ENCODE measurements around the gene REEP1. TPM values are rescaled to one million over a fixed set of nuclear protein-coding genes. Genes with fewer than 3 reads are reported as not detected.

Gene REEP1
- total RNA-seq, 1 donor from 2014 or later = 12.0 TPM

DNA sequence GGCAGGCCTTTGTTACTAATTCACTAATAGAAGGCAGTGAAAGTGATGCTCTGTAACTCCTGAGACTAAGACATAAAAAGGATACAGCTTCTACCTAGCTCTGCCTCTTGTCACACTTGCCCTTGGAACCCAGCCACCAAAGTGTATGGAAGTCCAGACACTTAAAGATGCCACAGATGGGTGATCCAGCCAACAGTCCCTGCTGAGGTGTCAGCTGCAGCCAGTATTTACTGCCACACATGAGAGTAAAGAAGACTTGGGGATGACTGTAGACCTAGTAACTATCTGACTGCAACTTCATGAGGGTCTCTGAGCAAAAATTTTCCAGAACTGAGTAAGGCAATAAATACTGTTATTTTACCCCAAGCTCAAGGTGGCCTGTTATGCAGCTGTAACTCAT lies 151.0 kb downstream of the REEP1 start:
- TF ChIP-seq, protein P1, sequence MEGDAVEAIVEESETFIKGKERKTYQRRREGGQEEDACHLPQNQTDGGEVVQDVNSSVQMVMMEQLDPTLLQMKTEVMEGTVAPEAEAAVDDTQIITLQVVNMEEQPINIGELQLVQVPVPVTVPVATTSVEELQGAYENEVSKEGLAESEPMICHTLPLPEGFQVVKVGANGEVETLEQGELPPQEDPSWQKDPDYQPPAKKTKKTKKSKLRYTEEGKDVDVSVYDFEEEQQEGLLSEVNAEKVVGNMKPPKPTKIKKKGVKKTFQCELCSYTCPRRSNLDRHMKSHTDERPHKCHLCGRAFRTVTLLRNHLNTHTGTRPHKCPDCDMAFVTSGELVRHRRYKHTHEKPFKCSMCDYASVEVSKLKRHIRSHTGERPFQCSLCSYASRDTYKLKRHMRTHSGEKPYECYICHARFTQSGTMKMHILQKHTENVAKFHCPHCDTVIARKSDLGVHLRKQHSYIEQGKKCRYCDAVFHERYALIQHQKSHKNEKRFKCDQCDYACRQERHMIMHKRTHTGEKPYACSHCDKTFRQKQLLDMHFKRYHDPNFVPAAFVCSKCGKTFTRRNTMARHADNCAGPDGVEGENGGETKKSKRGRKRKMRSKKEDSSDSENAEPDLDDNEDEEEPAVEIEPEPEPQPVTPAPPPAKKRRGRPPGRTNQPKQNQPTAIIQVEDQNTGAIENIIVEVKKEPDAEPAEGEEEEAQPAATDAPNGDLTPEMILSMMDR (IDR thresholded peaks at IDR 0.05; ENCODE audit: unreplicated experiment) = no peak
- H3K27me3 Mint-ChIP-seq = no peaks in the 10 kb centered on the region
- H3K4me1 Mint-ChIP-seq (ENCODE audit: low read depth) = peaks cover 4% of the 10 kb centered on the region
- no peak overlapping the region for H3K4me3 Mint-ChIP-seq (ENCODE audit: low read depth)
- no peaks in the 10 kb centered on the region for H3K9me3 Mint-ChIP-seq (ENCODE audit: low read depth)
- H3K36me3 Mint-ChIP-seq (ENCODE audit: insufficient read depth) = peaks cover 4% of the 10 kb centered on the region
- DNase-seq (ENCODE audit: low spot score, unreplicated experiment) = no peak
- H3K27ac Mint-ChIP-seq = no peak overlapping the region

DNA sequence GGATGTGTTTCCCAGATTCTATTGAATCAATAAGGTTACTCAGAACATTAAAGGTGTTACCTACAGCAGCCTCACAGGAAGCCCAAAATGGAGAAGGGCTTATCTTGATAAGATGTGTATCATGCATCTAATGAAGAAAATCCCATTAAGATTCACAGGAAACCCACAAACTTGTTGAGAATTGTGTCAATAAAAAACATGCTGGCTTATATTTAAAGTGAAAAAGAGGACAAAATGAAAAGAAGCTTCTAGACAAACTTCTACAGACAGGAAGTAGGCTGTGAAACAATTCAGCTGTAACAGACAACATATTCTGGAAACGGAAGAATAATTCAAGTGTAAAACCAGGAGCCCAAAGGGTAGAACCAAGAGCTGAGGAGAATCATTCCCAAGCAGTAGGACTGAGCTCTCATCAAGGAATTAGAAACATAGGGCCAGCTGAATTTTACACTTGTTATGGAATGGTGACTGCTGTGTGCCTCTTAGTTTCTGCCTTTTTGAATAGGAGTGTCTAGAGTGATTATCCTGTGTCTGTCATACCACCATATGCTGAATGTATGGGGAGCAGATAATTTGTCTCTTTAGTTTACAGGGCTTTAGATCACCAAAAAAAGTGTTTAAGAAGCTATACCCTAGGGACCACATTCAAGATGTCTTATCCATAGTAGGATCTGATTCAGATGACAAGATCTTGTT lies 151.8 kb downstream of the REEP1 start:
- H3K4me3 Mint-ChIP-seq (ENCODE audit: low read depth) = no peak overlapping the region
- peak overlapping the region; percentile 63 for H3K27ac Mint-ChIP-seq
- DNase-seq (ENCODE audit: low spot score, unreplicated experiment) = no peak
- no peaks in the 10 kb centered on the region for H3K27me3 Mint-ChIP-seq
- no peaks in the 10 kb centered on the region for H3K9me3 Mint-ChIP-seq (ENCODE audit: low read depth)
- peaks cover 4% of the 10 kb centered on the region for H3K36me3 Mint-ChIP-seq (ENCODE audit: insufficient read depth)
- peaks cover 4% of the 10 kb centered on the region for H3K4me1 Mint-ChIP-seq (ENCODE audit: low read depth)
- TF ChIP-seq, protein P1 (IDR thresholded peaks at IDR 0.05; ENCODE audit: unreplicated experiment) = no peak

DNA sequence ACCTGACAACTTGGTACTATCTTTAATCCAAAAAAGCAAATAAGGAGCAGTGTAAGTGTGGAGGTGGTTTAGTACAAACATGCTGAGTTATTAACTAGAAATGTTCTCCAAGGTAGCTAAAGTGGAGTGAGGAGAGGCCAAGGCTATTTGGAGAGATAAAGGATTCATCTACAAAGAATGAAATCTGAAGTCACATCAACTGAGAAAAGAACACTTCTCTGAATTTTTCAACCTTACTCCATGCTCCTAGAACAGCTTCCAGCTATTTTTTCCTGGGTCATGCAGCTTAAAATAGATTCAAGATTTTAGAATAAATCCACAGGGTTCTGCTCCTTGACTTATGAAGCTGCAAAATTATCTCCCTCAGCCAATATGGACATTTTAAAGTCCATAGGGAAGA lies 160.8 kb downstream of the REEP1 start:
- TF ChIP-seq, protein P1 (IDR thresholded peaks at IDR 0.05; ENCODE audit: unreplicated experiment) = no peak
- H3K4me1 Mint-ChIP-seq (ENCODE audit: low read depth) = peaks cover 19% of the 10 kb centered on the region
- no peaks in the 10 kb centered on the region for H3K9me3 Mint-ChIP-seq (ENCODE audit: low read depth)
- DNase-seq (ENCODE audit: low spot score, unreplicated experiment) = no peak
- no peak overlapping the region for H3K4me3 Mint-ChIP-seq (ENCODE audit: low read depth)
- no peaks in the 10 kb centered on the region for H3K27me3 Mint-ChIP-seq
- H3K36me3 Mint-ChIP-seq (ENCODE audit: insufficient read depth) = peaks cover 21% of the 10 kb centered on the region
- no peak overlapping the region for H3K27ac Mint-ChIP-seq

DNA sequence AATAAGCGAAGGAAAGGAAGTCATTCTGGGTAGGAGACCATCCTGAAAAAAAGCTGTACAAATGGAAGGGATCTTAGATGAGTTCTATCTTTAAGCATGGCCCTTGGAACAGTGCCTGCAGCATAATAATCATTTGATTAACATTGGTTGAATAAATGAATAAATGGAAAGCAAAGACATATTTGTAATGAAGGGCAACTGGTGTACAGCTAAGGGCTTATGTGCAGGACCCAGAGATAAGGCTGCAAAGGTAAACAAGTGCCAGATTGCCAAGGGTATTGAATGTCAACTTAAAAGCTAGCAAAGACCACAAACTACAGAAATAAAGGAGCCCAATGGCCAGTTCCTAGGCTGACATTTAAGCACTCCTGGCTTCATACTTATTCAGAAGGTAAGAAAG lies 161.6 kb downstream of the REEP1 start:
- TF ChIP-seq, protein P1 (IDR thresholded peaks at IDR 0.05; ENCODE audit: unreplicated experiment) = no peak
- H3K9me3 Mint-ChIP-seq (ENCODE audit: low read depth) = no peaks in the 10 kb centered on the region
- no peak for DNase-seq (ENCODE audit: low spot score, unreplicated experiment)
- no peak overlapping the region for H3K4me3 Mint-ChIP-seq (ENCODE audit: low read depth)
- H3K27ac Mint-ChIP-seq = peak overlapping the region; percentile 70
- H3K4me1 Mint-ChIP-seq (ENCODE audit: low read depth) = peaks cover 19% of the 10 kb centered on the region
- H3K36me3 Mint-ChIP-seq (ENCODE audit: insufficient read depth) = peaks cover 21% of the 10 kb centered on the region
- no peaks in the 10 kb centered on the region for H3K27me3 Mint-ChIP-seq

DNA sequence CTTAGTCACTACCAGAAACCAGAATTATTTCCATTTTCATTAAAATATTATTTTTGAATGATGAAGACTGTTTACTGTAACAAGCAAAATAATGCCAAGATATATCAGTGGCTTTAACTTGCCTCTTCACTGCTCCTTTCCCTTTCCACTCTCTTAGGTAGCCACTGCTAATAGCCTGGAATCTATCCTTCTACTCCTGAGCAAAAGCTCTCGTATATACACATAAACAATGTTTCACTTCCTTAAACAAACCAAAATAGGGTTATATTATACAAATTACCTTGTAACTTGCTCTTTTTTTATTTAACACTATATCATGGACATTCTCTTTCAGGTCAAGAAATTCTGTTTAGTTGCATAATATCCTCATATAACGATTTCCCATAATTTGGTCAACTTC lies 163.0 kb downstream of the REEP1 start:
- peaks cover 19% of the 10 kb centered on the region for H3K4me1 Mint-ChIP-seq (ENCODE audit: low read depth)
- H3K9me3 Mint-ChIP-seq (ENCODE audit: low read depth) = no peaks in the 10 kb centered on the region
- TF ChIP-seq, protein P1 (IDR thresholded peaks at IDR 0.05; ENCODE audit: unreplicated experiment) = no peak
- H3K4me3 Mint-ChIP-seq (ENCODE audit: low read depth) = no peak overlapping the region
- H3K27ac Mint-ChIP-seq = no peak overlapping the region
- DNase-seq (ENCODE audit: low spot score, unreplicated experiment) = no peak
- H3K36me3 Mint-ChIP-seq (ENCODE audit: insufficient read depth) = peaks cover 18% of the 10 kb centered on the region
- no peaks in the 10 kb centered on the region for H3K27me3 Mint-ChIP-seq
